HG02642 (cell line): ENCODE results near the gene OR2M2.

Experiments used
- ATAC-seq: cut with Tn5 transposase; IDR thresholded peaks from one replicate; pipeline ENCODE4 v1.9.1; 2021; ENCODE audit warnings: mild to moderate bottlenecking; ENCODE audit not compliant: unreplicated experiment, poor library complexity

OR2M2 gene

GRCh38 chr1:248174521-248174920, at the start of gene OR2M2:
Gene OR2M2 (plus strand): TSS chr1:248174821. CDS start chr1:248179986, 5,165 bp downstream.
- ATAC-seq, result no peak

GRCh38 chr1:248127653-248128052, 47.0 kb upstream of the OR2M2 start:
- no peak for ATAC-seq

GRCh38 chr1:248136811-248137210, 37.8 kb upstream of the OR2M2 start:
- ATAC-seq, result no peak

GRCh38 chr1:248140846-248141245, 33.8 kb upstream of the OR2M2 start:
- no peak for ATAC-seq

- no peak for ATAC-seq
Measured at GRCh38 chr1:248143311-248143710, 31.3 kb upstream of the OR2M2 start.

- no peak for ATAC-seq
Measured at GRCh38 chr1:248144513-248145198, 30.0 kb upstream of the OR2M2 start, which contains the start of gene OR2M5. Gene OR2M5 (plus strand): TSS chr1:248145148. CDS start chr1:248145148, 0 bp downstream.

- no peak for ATAC-seq
Measured at GRCh38 chr1:248152056-248152827, 22.4 kb upstream of the OR2M2 start.

GRCh38 chr1:248155927-248156326, 18.7 kb upstream of the OR2M2 start:
- no peak for ATAC-seq

GRCh38 chr1:248158758-248159157, 15.9 kb upstream of the OR2M2 start:
- no peak for ATAC-seq

GRCh38 chr1:248164031-248164430, 10.6 kb upstream of the OR2M2 start:
- ATAC-seq, result no peak

GRCh38 chr1:248165186-248165585, 9.4 kb upstream of the OR2M2 start:
- no peak for ATAC-seq

- ATAC-seq, result no peak
Measured at GRCh38 chr1:248183996-248184395, 9.4 kb downstream of the OR2M2 start.

- ATAC-seq, result no peak
Measured at GRCh38 chr1:248187363-248187762, 12.7 kb downstream of the OR2M2 start.

- ATAC-seq, result no peak
Measured at GRCh38 chr1:248189026-248189425, 14.4 kb downstream of the OR2M2 start.

- no peak for ATAC-seq
Measured at GRCh38 chr1:248194117-248194516, 19.5 kb downstream of the OR2M2 start.

GRCh38 chr1:248196965-248197364, 22.3 kb downstream of the OR2M2 start, which contains the start of gene OR2M3:
Gene OR2M3 (plus strand): TSS chr1:248197265. CDS start chr1:248203068, 5,803 bp downstream.
- ATAC-seq, result no peak

GRCh38 chr1:248215880-248216279, 41.3 kb downstream of the OR2M2 start:
- ATAC-seq, result no peak

- ATAC-seq, result no peak
Measured at GRCh38 chr1:248225537-248225936, 50.9 kb downstream of the OR2M2 start.

GRCh38 chr1:248229360-248229908, 54.8 kb downstream of the OR2M2 start:
- ATAC-seq, result no peak
